MCF 10A (cell line): Measurements from ENCODE around the gene PLEKHM3. TPM values are rescaled to one million over a fixed set of nuclear protein-coding genes. Genes with fewer than 3 reads are reported as not detected.

Source experiments
- BruUV-seq: library from RNA; stranded (reverse); fragments of 400-500 nt; replicated peaks from 2 replicates; lab custom pipeline; 2021; lab: Mats Ljungman, UMichigan
- CTCF ChIA-PET: fragments of 300-600 bp; sonication (Branson Sonifier 250); formaldehyde crosslinking; extraction: SDS; loops from one replicate; lab custom pipeline; 2021; ENCODE audit warnings: antibody characterized with exemption, inconsistent platforms; lab: Yijun Ruan, JAX
- POLR2A ChIA-PET: fragments of 300-600, 350-650 bp; sonication (Branson Sonifier 250); formaldehyde crosslinking; extraction: SDS; loops from one replicate; lab custom pipeline; 2020; ENCODE audit warnings: antibody characterized with exemption, inconsistent platforms; lab: Yijun Ruan, JAX
- DNase-seq: peaks from one replicate; pipeline ENCODE4 v3.0.0-alpha.2; 2018; ENCODE audit not compliant: unreplicated experiment
- H3K27ac Mint-ChIP-seq: one replicate; pipeline ENCODE4 v1.8.0; 2022; ENCODE audit warnings: mild to moderate bottlenecking, low read depth, mixed read lengths; ENCODE audit not compliant: unreplicated experiment
- H3K27me3 Mint-ChIP-seq: one replicate; pipeline ENCODE4 v1.8.0; 2022; ENCODE audit warnings: mixed read lengths; ENCODE audit not compliant: insufficient read depth, unreplicated experiment
- H3K36me3 Mint-ChIP-seq: one replicate; pipeline ENCODE4 v1.8.0; 2022; ENCODE audit warnings: mild to moderate bottlenecking, moderate library complexity, mixed read lengths; ENCODE audit not compliant: insufficient read depth, unreplicated experiment
- H3K4me1 Mint-ChIP-seq: one replicate; pipeline ENCODE4 v1.8.0; 2022; ENCODE audit warnings: mixed read lengths; ENCODE audit not compliant: insufficient read depth, unreplicated experiment
- H3K4me3 Mint-ChIP-seq: one replicate; pipeline ENCODE4 v1.8.0; 2022; ENCODE audit warnings: mild to moderate bottlenecking, moderate library complexity, mixed read lengths; ENCODE audit not compliant: unreplicated experiment
- H3K9me3 Mint-ChIP-seq: one replicate; pipeline ENCODE4 v1.8.0; 2022; ENCODE audit warnings: mixed read lengths; ENCODE audit not compliant: unreplicated experiment
- intact Hi-C: fragments of 100-400 bp; cut with micrococcal nuclease; formaldehyde crosslinking; loops from 2 replicates; pipeline ENCODE4 v1.14.1; 2022
- total RNA-seq: library from RNA; stranded (reverse); gene quantifications from 2 replicates; pipeline ENCODE4 v1.2.3, GENCODE V29; 2022
- TF ChIP-seq, protein P1 (sequence below): fragments of 200-600 bp; IDR thresholded peaks from one replicate; pipeline ENCODE4 v1.8.0; 2022; ENCODE audit warnings: antibody characterized with exemption, mild to moderate bottlenecking; ENCODE audit not compliant: unreplicated experiment

Gene PLEKHM3
- total RNA-seq, 1 experiment from 2014 or later, result 5.4 TPM

DNA sequence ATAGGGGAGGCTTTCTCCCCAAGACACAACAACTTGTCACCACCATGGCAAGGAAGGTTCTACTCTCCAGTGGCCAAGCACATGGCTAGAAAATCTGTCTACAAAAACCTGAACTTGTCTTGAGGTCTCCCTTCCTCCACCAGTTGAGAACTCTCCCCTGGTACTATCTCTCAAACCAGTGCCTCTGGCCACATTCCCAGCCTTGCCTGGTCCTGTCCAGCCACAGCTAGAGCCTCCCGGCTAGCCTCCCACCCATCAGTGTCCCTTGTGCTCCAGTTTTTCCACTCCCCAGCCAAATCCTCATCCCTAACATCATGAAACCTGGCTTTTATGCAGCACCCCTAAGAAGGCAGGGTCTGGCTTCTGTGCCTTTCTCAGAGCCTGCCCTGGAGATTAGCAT, 234.4 kb downstream of the PLEKHM3 start:
- no peaks in the 10 kb centered on the region for H3K9me3 Mint-ChIP-seq
- POLR2A ChIA-PET, result interaction anchor here (1.6 to 2.4 kb wide), 2 partner anchors 15 to 20 kb away, joined by 5 to 9 read pairs; partner anchors contain the start of gene FZD5
- CTCF ChIA-PET, result interaction anchor here (0.6 to 1.9 kb wide), 3 partner anchors 16 to 250 kb away, joined by 3 to 5 read pairs (median 5); no protein-coding TSS in a partner anchor

DNA sequence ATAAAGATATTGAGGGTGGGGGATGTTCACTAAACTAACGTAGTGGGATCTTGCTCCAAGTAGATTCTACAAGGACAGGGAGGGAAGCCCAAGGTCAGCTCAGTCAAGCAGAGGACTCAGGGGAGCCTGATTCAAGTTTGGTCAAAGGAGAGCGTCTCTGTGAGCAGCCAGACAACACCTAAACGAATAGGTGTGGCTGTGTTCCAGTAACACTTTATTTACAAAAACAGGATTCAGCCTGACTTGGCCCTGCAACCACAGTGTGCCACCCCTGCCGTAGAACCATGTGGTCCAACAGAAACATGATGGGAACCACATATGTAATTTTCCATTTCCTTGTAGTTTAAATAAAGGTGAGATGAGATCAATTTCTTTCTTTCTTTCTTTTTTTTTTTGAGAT, 237.5 kb downstream of the PLEKHM3 start:
- BruUV-seq, result no TSS peak

More for the DNA sequence above, 234.4 kb downstream of the PLEKHM3 start:
- BruUV-seq, result no TSS peak
- Mint-ChIP-seq H3K4me3 (no peak overlapping the region), H3K36me3 (no peaks in the 10 kb centered on the region), H3K4me1 (peaks cover 4% of the 10 kb centered on the region), H3K27me3 (no peaks in the 10 kb centered on the region), H3K27ac (no peak overlapping the region)
- intact Hi-C loops, result no loop called here
- TF ChIP-seq, protein P1, sequence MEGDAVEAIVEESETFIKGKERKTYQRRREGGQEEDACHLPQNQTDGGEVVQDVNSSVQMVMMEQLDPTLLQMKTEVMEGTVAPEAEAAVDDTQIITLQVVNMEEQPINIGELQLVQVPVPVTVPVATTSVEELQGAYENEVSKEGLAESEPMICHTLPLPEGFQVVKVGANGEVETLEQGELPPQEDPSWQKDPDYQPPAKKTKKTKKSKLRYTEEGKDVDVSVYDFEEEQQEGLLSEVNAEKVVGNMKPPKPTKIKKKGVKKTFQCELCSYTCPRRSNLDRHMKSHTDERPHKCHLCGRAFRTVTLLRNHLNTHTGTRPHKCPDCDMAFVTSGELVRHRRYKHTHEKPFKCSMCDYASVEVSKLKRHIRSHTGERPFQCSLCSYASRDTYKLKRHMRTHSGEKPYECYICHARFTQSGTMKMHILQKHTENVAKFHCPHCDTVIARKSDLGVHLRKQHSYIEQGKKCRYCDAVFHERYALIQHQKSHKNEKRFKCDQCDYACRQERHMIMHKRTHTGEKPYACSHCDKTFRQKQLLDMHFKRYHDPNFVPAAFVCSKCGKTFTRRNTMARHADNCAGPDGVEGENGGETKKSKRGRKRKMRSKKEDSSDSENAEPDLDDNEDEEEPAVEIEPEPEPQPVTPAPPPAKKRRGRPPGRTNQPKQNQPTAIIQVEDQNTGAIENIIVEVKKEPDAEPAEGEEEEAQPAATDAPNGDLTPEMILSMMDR, result no peak
- DNase-seq, result no peak

DNA sequence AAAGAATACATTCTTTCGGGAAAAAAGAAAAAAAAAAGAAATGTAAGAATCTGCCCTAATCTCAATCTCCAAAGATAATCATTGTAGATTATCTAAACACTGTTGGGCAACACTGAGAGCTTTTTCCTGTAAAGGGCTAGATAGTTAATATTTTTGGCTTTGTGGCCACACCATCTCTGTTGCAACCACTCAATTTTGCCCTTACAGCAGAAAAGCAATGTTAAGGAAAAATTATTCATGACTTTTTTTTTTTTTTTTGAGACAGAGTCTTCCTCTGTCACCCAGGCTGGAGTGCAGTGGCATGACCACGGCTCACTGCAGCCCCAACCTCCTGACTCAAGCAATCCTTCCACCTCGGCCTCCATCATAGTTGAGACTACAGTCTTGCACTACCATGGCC, 238.3 kb downstream of the PLEKHM3 start:
- intact Hi-C loops, result no loop called here
- ChIA-PET POLR2A (interaction anchor here (0.7 kb wide), 1 partner anchor 117 kb away, joined by 4 read pairs; no protein-coding TSS in a partner anchor), CTCF (interaction anchor here (0.6 kb wide), 1 partner anchor 191 kb away, joined by 3 read pairs; no protein-coding TSS in a partner anchor)
- TF ChIP-seq, protein P1, result no peak
- DNase-seq, result no peak
- no TSS peak for BruUV-seq
- no peaks in the 10 kb centered on the region for H3K4me1 Mint-ChIP-seq
- no peaks in the 10 kb centered on the region for H3K9me3 Mint-ChIP-seq
- H3K4me3 Mint-ChIP-seq, result no peak overlapping the region
- H3K36me3 Mint-ChIP-seq, result no peaks in the 10 kb centered on the region
- no peak overlapping the region for H3K27ac Mint-ChIP-seq
- H3K27me3 Mint-ChIP-seq, result no peaks in the 10 kb centered on the region

More for the DNA sequence above, 237.5 kb downstream of the PLEKHM3 start:
- Mint-ChIP-seq H3K36me3 (no peaks in the 10 kb centered on the region), H3K4me3 (no peak overlapping the region), H3K9me3 (no peaks in the 10 kb centered on the region), H3K27me3 (no peaks in the 10 kb centered on the region), H3K27ac (no peak overlapping the region), H3K4me1 (peaks cover 4% of the 10 kb centered on the region)
- no peak for DNase-seq
- TF ChIP-seq, protein P1, result no peak
- ChIA-PET CTCF (interaction anchor here (1.0 kb wide), 1 partner anchor 61 kb away, joined by 3 read pairs; no protein-coding TSS in a partner anchor), POLR2A (no interaction called here)
- intact Hi-C loops, result no loop called here

DNA sequence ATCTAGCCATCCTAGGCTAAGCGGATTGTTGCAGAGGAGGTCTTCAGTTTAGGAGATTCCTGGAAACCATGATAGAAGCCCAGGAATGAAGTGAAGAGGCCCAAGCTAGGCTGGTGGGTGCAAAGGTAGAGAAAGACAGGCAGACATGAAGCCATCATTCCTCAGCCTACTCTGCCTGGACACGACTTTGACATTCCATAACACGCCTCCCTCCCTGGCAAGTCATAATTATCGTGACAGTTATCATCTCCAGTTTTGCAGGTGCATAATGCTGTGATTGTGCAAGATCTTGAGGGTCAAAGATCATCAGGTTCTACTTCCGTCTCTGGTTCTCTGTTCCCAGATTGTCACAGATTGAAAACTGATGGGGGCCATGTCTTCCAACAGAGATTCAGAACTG, 240.4 kb downstream of the PLEKHM3 start:
- BruUV-seq, result no TSS peak
- DNase-seq, result no peak
- no peaks in the 10 kb centered on the region for H3K9me3 Mint-ChIP-seq
- POLR2A ChIA-PET, result interaction anchor here (0.6 kb wide), 1 partner anchor 60 kb away, joined by 3 read pairs; no protein-coding TSS in a partner anchor
- H3K36me3 Mint-ChIP-seq, result no peaks in the 10 kb centered on the region
- peaks cover 3% of the 10 kb centered on the region for H3K4me1 Mint-ChIP-seq
- CTCF ChIA-PET, result interaction anchor here (1.1 kb wide), 1 partner anchor 287 kb away, joined by 4 read pairs; no protein-coding TSS in a partner anchor
- H3K27ac Mint-ChIP-seq, result no peak overlapping the region
- no peaks in the 10 kb centered on the region for H3K27me3 Mint-ChIP-seq
- no peak overlapping the region for H3K4me3 Mint-ChIP-seq
- TF ChIP-seq, protein P1, result no peak
- intact Hi-C loops, result no loop called here
